GM21526 (cell line): Measurements from ENCODE around the gene BTBD9.

Experiments
- ATAC-seq: cut with Tn5 transposase; IDR thresholded peaks from one replicate; pipeline ENCODE4 v1.9.1; 2021; ENCODE audit warnings: moderate library complexity; ENCODE audit not compliant: unreplicated experiment, low FRiP score

Gene BTBD9

GRCh38 chr6:38220069-38220723 is 419.5 kb downstream of the BTBD9 start:
- no peak for ATAC-seq

GRCh38 chr6:38218235-38218634 is 421.5 kb downstream of the BTBD9 start:
- ATAC-seq = no peak

GRCh38 chr6:38216451-38216850 is 423.3 kb downstream of the BTBD9 start:
- no peak for ATAC-seq

GRCh38 chr6:38215651-38216311 is 423.9 kb downstream of the BTBD9 start:
- no peak for ATAC-seq

- no peak for ATAC-seq
Measured at GRCh38 chr6:38215225-38215624, 424.5 kb downstream of the BTBD9 start.

- ATAC-seq = no peak
Measured at GRCh38 chr6:38214159-38214558, 425.6 kb downstream of the BTBD9 start.

- ATAC-seq = no peak
Measured at GRCh38 chr6:38213251-38213658, 426.5 kb downstream of the BTBD9 start.

- ATAC-seq = no peak
Measured at GRCh38 chr6:38212579-38212978, 427.1 kb downstream of the BTBD9 start.

- no peak for ATAC-seq
Measured at GRCh38 chr6:38212116-38212515, 427.6 kb downstream of the BTBD9 start.

- ATAC-seq = no peak
Measured at GRCh38 chr6:38209371-38210260, 430.1 kb downstream of the BTBD9 start.

GRCh38 chr6:38208028-38208427 is 431.7 kb downstream of the BTBD9 start:
- no peak for ATAC-seq

- no peak for ATAC-seq
Measured at GRCh38 chr6:38207375-38207774, 432.4 kb downstream of the BTBD9 start.

- no peak for ATAC-seq
Measured at GRCh38 chr6:38198219-38198618, 441.5 kb downstream of the BTBD9 start.

GRCh38 chr6:38195113-38195635 is 444.6 kb downstream of the BTBD9 start:
- ATAC-seq = no peak

GRCh38 chr6:38194589-38194988 is 445.1 kb downstream of the BTBD9 start:
- ATAC-seq = no peak

GRCh38 chr6:38194282-38194572 is 445.5 kb downstream of the BTBD9 start:
- ATAC-seq = no peak

GRCh38 chr6:38193481-38194281 is 446.0 kb downstream of the BTBD9 start:
- ATAC-seq = no peak

- ATAC-seq = no peak
Measured at GRCh38 chr6:38193051-38193450, 446.7 kb downstream of the BTBD9 start.

GRCh38 chr6:38192487-38192886 is 447.2 kb downstream of the BTBD9 start:
- ATAC-seq = no peak

- no peak for ATAC-seq
Measured at GRCh38 chr6:38192011-38192410, 447.7 kb downstream of the BTBD9 start.

- no peak for ATAC-seq
Measured at GRCh38 chr6:38191418-38191817, 448.3 kb downstream of the BTBD9 start.
